HL-60 (cell line): Measurements from ENCODE around the gene ZBTB33.

Source experiments
- DNase-seq, 2 experiments: peaks; one replicate each; pipeline ENCODE4 v3.0.0-alpha.2; 2010 to 2020; ENCODE audit warnings: low read depth in 1 of 2, low spot score in 1 of 2
- H3K27ac ChIP-seq: fragments of 250-450 bp; sonication (Bioruptor Pico); replicated peaks from 2 replicates; pipeline ENCODE4 v1.5.1; 2020; ENCODE audit warnings: mild to moderate bottlenecking, moderate library complexity
- H3K27me3 ChIP-seq: fragments of 250-450 bp; sonication (Bioruptor Pico); 2 replicates; pipeline ENCODE4 v1.5.1; 2021; ENCODE audit warnings: mild to moderate bottlenecking, moderate library complexity; ENCODE audit not compliant: insufficient read depth, poor library complexity, severe bottlenecking
- H3K4me3 ChIP-seq: replicated peaks from 2 replicates; pipeline ENCODE4 v1.5.1; 2011; ENCODE audit warnings: mild to moderate bottlenecking, control low read depth, low read length; ENCODE audit not compliant: insufficient read depth
- GABPA ChIP-seq: IDR thresholded peaks from 2 replicates; pipeline ENCODE4 v1.6.1; 2012; ENCODE audit warnings: low read depth
- POLR2AphosphoS5 ChIP-seq: IDR thresholded peaks from 2 replicates; pipeline ENCODE4 v1.6.1; 2012; ENCODE audit warnings: low read depth
- REST ChIP-seq: IDR thresholded peaks from 2 replicates; pipeline ENCODE4 v1.6.1; 2012; ENCODE audit warnings: low read depth; ENCODE audit not compliant: insufficient replicate concordance
- SPI1 ChIP-seq: IDR thresholded peaks from 2 replicates; pipeline ENCODE4 v1.6.1; 2012; ENCODE audit warnings: low read depth, mild to moderate bottlenecking, borderline replicate concordance
- TF ChIP-seq, protein P1 (sequence below): IDR thresholded peaks from one replicate; pipeline ENCODE4 v1.5.1; 2011; ENCODE audit warnings: low read length, control low read depth, inconsistent platforms; ENCODE audit not compliant: insufficient read depth

The ZBTB33 gene

DNA sequence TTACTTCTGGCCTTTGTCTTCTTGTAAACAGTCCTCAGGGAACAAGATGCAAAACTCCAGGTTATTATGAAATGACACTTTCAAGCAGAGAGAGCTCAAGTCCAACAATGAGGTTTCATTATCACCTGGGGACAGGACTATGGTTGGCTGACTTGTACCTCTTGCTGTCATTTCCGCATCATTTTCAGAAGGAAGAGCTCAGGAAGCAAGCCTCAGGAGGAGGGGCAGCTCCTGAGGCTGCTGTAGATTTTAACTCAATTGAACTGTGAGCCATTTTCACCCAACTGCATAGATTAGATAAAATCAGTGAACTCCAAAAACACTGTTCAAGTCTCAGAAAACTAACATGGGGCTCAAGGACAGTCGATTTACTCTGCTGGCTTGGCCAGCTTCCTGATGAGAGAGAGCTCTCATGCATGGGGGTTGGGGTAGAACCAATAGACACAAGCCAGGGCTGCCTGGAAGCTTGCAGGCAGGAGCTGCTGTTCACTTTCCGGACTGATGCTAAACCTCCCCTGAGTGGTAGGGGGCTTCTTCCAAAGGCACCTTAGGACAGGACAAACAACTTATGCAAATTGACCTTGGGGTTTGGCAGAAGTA is 37.0 kb downstream of the ZBTB33 start:
- Histone ChIP-seq H3K27ac (no peak overlapping the region), H3K4me3 (no peak overlapping the region), H3K27me3 (no peaks in the 10 kb centered on the region)
- no peak for TF ChIP-seq SPI1
- no peak for TF ChIP-seq POLR2AphosphoS5
- TF ChIP-seq GABPA = no peak
- no peak for TF ChIP-seq REST
- TF ChIP-seq, protein P1, sequence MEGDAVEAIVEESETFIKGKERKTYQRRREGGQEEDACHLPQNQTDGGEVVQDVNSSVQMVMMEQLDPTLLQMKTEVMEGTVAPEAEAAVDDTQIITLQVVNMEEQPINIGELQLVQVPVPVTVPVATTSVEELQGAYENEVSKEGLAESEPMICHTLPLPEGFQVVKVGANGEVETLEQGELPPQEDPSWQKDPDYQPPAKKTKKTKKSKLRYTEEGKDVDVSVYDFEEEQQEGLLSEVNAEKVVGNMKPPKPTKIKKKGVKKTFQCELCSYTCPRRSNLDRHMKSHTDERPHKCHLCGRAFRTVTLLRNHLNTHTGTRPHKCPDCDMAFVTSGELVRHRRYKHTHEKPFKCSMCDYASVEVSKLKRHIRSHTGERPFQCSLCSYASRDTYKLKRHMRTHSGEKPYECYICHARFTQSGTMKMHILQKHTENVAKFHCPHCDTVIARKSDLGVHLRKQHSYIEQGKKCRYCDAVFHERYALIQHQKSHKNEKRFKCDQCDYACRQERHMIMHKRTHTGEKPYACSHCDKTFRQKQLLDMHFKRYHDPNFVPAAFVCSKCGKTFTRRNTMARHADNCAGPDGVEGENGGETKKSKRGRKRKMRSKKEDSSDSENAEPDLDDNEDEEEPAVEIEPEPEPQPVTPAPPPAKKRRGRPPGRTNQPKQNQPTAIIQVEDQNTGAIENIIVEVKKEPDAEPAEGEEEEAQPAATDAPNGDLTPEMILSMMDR = no peak
- no peak for DNase-seq

GRCh38 chrX:120290107-120290506 is 39.5 kb downstream of the ZBTB33 start:
- Histone ChIP-seq H3K27ac (no peak overlapping the region), H3K4me3 (no peak overlapping the region), H3K27me3 (no peaks in the 10 kb centered on the region)
- no peak for TF ChIP-seq SPI1
- DNase-seq = no peak

- H3K27ac ChIP-seq = no peak overlapping the region
- TF ChIP-seq GABPA = no peak
- no peak for TF ChIP-seq REST
- TF ChIP-seq, protein P1 = no peak
- TF ChIP-seq POLR2AphosphoS5 = no peak
- TF ChIP-seq SPI1 = no peak
- H3K4me3 ChIP-seq = no peak overlapping the region
- DNase-seq = no peak
- H3K27me3 ChIP-seq = no peaks in the 10 kb centered on the region
Observed at GRCh38 chrX:120291211-120291610, 40.6 kb downstream of the ZBTB33 start.

DNA sequence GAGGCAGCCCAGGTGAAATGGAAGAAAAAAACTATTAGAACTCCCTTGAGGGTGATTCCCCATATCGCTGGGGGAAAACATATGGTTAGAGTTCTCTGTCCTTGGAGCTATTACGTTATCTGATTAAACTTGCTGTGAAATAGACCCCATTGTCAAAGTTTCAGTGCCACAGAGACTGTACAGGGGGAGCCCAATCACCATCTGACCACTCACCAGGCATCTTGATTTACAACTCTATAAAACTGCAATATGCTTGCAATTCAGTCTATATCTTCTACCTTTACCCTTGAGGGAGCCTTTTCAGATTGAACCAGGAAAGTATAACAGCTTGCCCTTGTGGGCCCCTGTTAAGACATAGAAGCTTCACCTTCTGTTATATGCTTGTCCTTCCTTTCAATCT is 42.4 kb downstream of the ZBTB33 start:
- TF ChIP-seq POLR2AphosphoS5 (no peak), SPI1 (no peak), REST (no peak), GABPA (no peak)
- TF ChIP-seq, protein P1 = no peak
- DNase-seq = no peak
- H3K27me3 ChIP-seq = no peaks in the 10 kb centered on the region
- no peak overlapping the region for H3K4me3 ChIP-seq
- no peak overlapping the region for H3K27ac ChIP-seq
